ENCODE data around the gene C10orf143.

DNA sequence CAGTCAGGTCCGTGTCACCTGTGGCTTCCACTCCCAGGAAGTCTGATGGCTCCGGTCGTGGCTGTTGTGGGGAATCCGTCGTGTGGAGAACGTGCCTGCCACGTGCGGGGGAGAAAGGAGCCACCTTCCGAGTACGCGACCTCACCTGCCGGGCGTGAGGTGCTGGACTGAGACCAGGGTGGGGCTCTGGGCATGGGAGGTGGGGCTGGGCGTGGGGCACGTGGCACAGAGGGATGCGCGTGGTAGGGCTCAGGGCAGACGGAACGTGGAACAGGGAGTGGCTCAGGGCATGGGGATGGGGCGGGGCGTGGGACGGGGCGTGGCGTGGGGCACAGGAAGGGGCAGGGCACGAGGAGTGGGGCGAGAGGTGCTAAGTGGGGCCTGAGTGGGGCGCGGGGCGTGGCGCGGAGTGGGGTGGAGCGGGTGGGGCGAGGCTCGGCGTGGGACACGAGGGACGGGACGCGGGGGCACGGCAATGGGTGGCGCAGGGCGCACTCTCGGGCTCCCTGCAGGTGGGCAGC lies 64.8 kb downstream of the C10orf143 start:
- TF ChIP-seq, protein P1, sequence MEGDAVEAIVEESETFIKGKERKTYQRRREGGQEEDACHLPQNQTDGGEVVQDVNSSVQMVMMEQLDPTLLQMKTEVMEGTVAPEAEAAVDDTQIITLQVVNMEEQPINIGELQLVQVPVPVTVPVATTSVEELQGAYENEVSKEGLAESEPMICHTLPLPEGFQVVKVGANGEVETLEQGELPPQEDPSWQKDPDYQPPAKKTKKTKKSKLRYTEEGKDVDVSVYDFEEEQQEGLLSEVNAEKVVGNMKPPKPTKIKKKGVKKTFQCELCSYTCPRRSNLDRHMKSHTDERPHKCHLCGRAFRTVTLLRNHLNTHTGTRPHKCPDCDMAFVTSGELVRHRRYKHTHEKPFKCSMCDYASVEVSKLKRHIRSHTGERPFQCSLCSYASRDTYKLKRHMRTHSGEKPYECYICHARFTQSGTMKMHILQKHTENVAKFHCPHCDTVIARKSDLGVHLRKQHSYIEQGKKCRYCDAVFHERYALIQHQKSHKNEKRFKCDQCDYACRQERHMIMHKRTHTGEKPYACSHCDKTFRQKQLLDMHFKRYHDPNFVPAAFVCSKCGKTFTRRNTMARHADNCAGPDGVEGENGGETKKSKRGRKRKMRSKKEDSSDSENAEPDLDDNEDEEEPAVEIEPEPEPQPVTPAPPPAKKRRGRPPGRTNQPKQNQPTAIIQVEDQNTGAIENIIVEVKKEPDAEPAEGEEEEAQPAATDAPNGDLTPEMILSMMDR (IDR thresholded peaks at IDR 0.05; ENCODE audit: low read depth, low read length): no peak
- TF ChIP-seq EZH2phosphoT487 (IDR thresholded peaks at IDR 0.05; ENCODE audit: low read depth): no peak
